HG03558 (cell line): ENCODE results near the gene LGMN.
"Not testable (repeated sequence)": the region's sequence is repeated elsewhere in the genome, so short reads cannot be mapped to it uniquely, and the experiment has no call there.

ENCODE experiments used
- ATAC-seq: cut with Tn5 transposase; IDR thresholded peaks from one replicate; pipeline ENCODE4 v1.9.1; 2021; ENCODE audit warnings: moderate number of reproducible peaks; ENCODE audit not compliant: unreplicated experiment; ENCODE audit errors: extremely low read depth

Gene LGMN

GRCh38 chr14:92729634-92730358 is 18.6 kb downstream of the LGMN start:
- ATAC-seq: peak; percentile 73

DNA sequence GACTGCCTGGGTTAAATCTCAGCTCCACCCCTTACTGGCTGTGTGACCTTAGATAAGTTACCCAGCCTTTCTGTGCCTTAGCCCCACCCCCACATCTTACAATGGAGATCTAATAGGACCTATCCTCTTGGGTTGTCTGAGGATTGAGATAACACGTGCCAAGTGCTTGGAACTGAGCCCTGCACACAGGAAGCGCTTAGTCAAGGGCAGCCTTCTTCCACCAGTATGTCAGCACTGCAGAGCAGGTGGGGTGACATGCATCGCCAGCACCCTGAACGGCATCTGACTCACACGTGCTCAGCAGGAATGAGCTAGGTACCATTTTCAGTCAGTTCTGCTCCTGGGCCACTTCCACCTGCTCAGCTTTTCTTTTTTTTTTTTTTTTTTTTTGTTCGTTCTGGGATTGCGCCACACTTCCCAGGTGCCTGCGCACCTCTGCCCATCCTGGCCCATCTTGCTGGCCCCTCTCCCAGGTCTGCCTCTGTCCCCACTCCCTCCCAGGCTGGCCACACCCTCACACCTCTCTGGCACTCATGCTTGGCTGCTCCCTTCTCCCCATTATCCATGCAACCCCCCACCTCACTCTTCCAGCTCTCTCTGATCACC is 19.6 kb downstream of the LGMN start:
- no peak for ATAC-seq

DNA sequence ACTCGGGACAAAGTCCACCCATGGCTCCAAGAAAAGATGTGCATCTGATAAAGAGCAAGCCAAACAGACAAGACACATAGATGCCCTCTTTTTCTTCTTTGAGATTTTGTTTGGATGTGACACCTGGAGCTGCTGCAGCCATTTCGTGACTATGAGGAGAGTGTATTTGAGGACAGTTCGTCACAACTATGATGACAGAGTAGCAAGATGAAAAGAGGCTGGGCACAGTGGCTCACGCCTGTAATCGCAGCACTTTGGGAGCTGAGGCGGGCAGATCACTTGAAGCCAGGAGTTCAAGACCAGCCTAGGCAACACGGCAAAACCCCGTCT is 21.5 kb downstream of the LGMN start:
- ATAC-seq: no peak

GRCh38 chr14:92726135-92726932 is 22.1 kb downstream of the LGMN start:
- ATAC-seq: no peak

- no peak for ATAC-seq
Measured at GRCh38 chr14:92724516-92725340, 23.7 kb downstream of the LGMN start.

DNA sequence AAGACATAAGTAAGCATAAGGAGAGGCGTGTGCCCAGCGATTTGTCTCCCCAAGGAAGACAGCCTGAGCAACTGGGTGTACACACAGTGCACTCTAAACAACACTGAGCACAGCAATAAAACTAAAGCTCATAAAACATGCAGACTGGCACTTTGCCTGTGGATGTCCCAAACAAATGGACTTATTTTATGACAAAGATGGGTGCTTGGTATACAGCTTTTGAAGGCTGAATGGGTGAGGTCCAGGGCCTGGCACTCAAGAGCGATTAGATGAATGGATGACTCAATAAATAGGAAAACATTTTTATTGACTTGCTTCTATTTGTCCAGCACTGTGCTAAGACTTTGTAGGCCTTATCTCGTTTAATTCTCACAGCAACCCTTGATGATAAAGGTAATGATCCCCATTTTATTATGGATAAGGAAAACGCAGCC is 28.5 kb downstream of the LGMN start:
- no peak for ATAC-seq

- ATAC-seq: no peak
Measured at GRCh38 chr14:92719421-92719820, 29.0 kb downstream of the LGMN start.

DNA sequence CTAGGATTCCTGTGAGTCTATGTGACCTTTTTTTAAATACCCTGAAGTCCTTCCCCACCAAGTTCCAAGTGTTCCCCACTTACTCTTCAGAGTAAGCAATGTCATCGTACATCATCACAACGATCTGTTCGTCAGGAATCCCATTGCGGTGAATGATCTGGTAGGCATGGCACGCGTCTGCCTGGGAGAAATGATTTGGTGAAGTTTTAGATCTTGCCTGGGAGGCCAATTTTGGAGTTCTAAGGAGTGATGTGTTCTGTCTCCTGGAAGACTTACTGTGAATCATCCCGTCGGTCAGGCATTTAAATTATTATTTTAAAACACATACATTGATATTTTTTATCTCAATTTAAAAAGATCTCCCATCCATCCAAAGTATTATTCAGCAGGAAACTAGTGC is 29.8 kb downstream of the LGMN start:
- ATAC-seq: no peak

DNA sequence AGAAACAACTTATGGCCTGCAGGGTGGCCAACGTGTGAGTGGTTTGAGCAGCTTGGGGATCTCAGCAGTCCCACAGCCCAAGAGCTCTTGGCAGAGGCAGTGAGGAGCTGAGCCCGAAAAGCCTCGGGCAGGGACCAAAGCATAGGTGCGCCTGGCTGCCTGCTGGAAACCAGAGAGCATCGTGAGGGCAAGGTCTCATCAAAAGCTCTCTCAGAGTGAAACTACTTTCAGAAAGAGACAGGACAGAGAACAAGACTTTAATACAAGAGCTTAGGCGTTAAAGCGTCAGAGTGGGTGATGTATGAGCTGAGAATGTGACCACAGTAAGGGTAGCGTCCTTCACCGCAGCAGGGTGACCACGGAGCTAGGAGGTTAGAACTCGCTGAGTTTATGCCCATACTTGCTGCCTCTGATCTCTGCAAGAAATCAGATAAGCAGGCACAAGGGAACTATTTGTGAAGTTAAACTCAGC is 30.8 kb downstream of the LGMN start:
- no peak for ATAC-seq

- ATAC-seq: no peak
Measured at GRCh38 chr14:92716131-92716530, 32.3 kb downstream of the LGMN start.

DNA sequence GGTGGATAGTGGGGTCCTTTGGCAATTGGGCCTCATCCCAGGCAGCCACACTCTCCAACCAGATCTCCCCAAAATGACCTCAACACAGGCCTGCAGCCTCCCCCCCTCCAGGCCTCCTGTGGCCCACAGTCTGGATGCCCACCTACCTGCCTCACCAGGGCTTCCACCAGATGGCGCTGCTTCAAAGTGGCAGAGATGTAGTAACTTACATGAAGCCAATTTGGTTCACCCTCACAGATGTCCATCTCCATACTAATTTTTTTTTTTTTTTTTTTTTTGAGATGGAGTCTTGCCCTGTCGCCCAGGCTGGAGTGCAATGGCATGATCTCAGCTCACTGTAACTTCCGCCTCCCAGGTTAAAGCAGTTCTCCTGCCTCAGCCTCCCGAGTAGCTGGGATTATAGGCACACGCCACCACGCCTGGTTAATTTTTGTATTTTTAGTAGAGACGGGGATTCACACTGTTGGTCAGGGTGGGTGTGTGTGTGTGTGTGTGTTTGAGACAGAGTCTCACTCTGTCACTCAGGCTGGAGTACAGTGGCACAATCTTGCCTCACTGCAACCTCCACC is 33.6 kb downstream of the LGMN start:
- ATAC-seq: not testable (repeated sequence)

GRCh38 chr14:92712654-92713051 is 35.8 kb downstream of the LGMN start:
- no peak for ATAC-seq

GRCh38 chr14:92711976-92712653 is 36.3 kb downstream of the LGMN start:
- ATAC-seq: no peak

DNA sequence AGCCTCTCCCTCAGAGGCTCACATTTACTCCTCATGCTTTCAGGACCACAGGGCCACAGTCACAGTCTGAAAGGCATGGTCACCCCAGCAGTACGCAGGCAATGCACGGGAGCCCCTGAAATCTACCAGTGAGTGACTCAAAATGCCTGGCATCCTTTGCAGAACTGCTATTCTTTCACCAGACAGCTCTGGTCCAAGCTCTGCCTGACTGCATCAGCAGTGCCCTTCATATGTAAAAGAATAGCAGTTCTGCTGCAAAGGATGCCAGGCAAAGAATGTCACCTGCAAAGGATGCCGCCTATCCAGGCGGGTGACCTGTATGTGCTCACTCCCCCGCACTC is 38.5 kb downstream of the LGMN start:
- ATAC-seq: no peak

DNA sequence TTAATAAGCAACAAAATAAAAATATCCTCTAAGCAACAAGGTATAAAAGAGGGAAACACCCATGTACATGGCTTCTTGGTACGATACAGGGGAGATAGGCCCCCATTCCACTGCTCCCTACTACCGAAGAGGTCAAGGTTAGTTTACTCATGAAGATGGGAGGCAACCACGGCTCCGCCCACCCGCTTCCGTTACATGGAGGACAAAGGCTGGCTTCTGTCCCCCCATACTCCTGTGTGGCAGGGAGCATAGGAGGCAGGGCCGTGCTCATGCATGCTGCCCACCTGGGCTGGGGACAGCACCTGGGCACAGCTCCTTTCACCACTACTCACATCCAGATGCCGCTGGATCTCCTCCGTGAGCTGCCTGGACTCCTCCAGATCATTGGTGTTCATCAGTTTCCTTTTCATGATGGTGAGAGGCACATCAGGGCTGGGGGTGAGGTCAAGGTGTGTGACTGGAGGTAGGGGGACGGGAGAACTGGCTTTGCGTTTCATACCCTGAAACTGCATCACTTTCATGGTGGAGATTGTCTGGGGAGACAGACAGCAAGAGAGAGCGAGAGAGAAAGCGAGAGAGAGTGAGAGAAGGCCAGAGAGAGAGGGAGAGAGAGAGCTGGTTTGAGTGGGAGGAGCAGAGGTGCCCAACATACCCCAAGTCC is 39.0 kb downstream of the LGMN start:
- ATAC-seq: no peak

DNA sequence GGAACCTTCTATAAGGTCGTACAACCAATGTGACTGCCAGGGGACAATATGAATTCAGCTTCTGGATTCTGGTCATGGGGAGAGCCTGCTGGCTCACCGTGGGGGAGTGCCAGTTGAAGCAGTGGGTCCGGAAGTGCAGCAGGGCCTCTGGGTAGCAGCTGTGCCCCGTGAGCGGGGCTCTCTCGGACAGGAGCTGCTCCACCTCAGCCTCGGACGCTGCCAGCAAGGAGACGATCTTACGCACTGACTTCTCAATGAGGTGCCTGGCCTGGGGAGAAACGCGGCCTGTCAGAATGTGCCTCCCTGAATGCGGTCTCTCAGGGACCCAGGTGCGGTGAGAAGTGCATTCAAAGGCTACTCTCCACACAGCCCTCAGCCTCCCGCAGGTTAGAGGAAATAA is 42.0 kb downstream of the LGMN start:
- no peak for ATAC-seq

- ATAC-seq: no peak
Measured at GRCh38 chr14:92704821-92705220, 43.6 kb downstream of the LGMN start.

DNA sequence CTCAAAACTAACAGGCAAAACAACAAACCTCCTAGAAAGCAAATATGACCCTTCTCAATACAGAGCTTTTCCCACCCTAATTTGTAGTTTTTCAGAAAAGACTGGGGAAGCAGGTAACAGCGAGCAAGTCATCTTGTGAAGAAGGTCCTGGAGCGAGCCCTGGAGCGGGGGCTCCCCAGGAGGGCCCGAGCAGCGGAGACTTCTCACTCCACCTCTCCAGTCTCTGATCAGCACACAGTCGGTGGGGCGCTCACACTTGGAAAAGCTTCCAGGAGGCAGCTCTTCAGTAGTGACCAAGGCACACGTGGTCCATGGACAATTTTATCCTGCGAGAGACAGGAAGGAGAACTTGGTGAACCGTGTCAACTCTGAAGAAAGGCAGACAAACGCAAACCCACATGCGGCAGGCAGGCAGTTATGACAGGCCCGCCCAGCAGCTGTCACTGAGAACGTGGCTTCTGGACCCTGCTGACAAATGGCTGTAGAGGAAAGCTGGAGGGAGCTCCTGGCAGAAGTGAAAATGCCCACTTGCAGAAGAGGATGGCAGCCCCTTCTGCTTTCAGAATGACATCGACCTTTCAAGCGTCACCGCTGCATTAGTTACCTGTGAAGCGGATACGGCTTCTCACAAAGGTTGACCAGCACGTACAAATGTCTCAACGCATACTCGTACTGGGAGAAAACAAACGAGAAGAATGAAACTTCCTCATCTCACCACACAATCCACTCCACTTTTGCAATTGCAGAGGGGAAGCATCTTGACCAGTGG is 44.2 kb downstream of the LGMN start:
- peak; percentile 81 for ATAC-seq
